ENCODE data around the gene RASEF. TPM values are rescaled to one million over a fixed set of nuclear protein-coding genes. Genes with fewer than 3 reads are reported as not detected.

RASEF gene
- 0.05 TPM for total RNA-seq
- long read RNA-seq, result 0 reads

GRCh38 chr9:83062651-83063527 is at the start of gene RASEF:
Gene RASEF (minus strand): TSS chr9:83063142. CDS start chr9:83062867, 275 bp downstream.
- peaks cover 19% of the 10 kb centered on the region for H3K4me1 ChIP-seq
- no peak for DNase-seq
- intact Hi-C loops (cut with micrococcal nuclease), result no loop called here
- no peak for TF ChIP-seq CTCF (IDR thresholded peaks at IDR 0.05; ENCODE audit: borderline replicate concordance)
- H3K36me3 ChIP-seq, result no peaks in the 10 kb centered on the region
- H3K9me3 ChIP-seq (replicated peaks), result peaks cover 7% of the 10 kb centered on the region
- H3K4me3 ChIP-seq, result peak within 1 kb of the TSS; percentile 59
- H3K27ac ChIP-seq (replicated peaks), result no peak within 1 kb of the TSS
- H3K27me3 ChIP-seq (ENCODE audit: low read depth), result peaks cover 76% of the 10 kb centered on the region

- Histone ChIP-seq H3K4me3 (no peak overlapping the region), H3K4me1 (no peaks in the 10 kb centered on the region), H3K27me3 (ENCODE audit: low read depth) (no peaks in the 10 kb centered on the region), H3K9me3 (replicated peaks) (peaks cover 31% of the 10 kb centered on the region), H3K27ac (replicated peaks) (no peak overlapping the region), H3K36me3 (no peaks in the 10 kb centered on the region)
- no peak for TF ChIP-seq CTCF (IDR thresholded peaks at IDR 0.05; ENCODE audit: borderline replicate concordance)
- no peak for DNase-seq
- intact Hi-C loops (cut with micrococcal nuclease), result no loop called here
These were observed 48.2 kb upstream of the RASEF start for GRCh38 chr9:83111169-83111568.

- Histone ChIP-seq H3K9me3 (replicated peaks) (peaks cover 19% of the 10 kb centered on the region), H3K4me1 (no peaks in the 10 kb centered on the region), H3K36me3 (no peaks in the 10 kb centered on the region), H3K27me3 (ENCODE audit: low read depth) (no peaks in the 10 kb centered on the region), H3K4me3 (no peak overlapping the region), H3K27ac (replicated peaks) (no peak overlapping the region)
- intact Hi-C loops (cut with micrococcal nuclease), result no loop called here
- no peak for DNase-seq
- TF ChIP-seq CTCF (IDR thresholded peaks at IDR 0.05; ENCODE audit: borderline replicate concordance), result no peak
These were observed 46.4 kb upstream of the RASEF start for GRCh38 chr9:83109296-83109695.

- DNase-seq, result no peak
- no peaks in the 10 kb centered on the region for H3K4me1 ChIP-seq
- H3K4me3 ChIP-seq, result no peak overlapping the region
- intact Hi-C loops (cut with micrococcal nuclease), result no loop called here
- no peaks in the 10 kb centered on the region for H3K27me3 ChIP-seq (ENCODE audit: low read depth)
- no peaks in the 10 kb centered on the region for H3K36me3 ChIP-seq
- no peak overlapping the region for H3K27ac ChIP-seq (replicated peaks)
- H3K9me3 ChIP-seq (replicated peaks), result peaks cover 9% of the 10 kb centered on the region
- TF ChIP-seq CTCF (IDR thresholded peaks at IDR 0.05; ENCODE audit: borderline replicate concordance), result no peak
These were observed 45.3 kb upstream of the RASEF start for GRCh38 chr9:83108208-83108607.

- no peak for DNase-seq
- Histone ChIP-seq H3K4me1 (no peaks in the 10 kb centered on the region), H3K27ac (replicated peaks) (no peak overlapping the region), H3K9me3 (replicated peaks) (no peaks in the 10 kb centered on the region), H3K4me3 (no peak overlapping the region), H3K36me3 (no peaks in the 10 kb centered on the region), H3K27me3 (ENCODE audit: low read depth) (no peaks in the 10 kb centered on the region)
- intact Hi-C loops (cut with micrococcal nuclease), result no loop called here
- no peak for TF ChIP-seq CTCF (IDR thresholded peaks at IDR 0.05; ENCODE audit: borderline replicate concordance)
These were observed 43.8 kb upstream of the RASEF start for GRCh38 chr9:83106772-83107171.

Measured in left ventricle myocardium inferior (tissue), 1 donor.